Measurements from ENCODE around the gene ARF4.

DNA sequence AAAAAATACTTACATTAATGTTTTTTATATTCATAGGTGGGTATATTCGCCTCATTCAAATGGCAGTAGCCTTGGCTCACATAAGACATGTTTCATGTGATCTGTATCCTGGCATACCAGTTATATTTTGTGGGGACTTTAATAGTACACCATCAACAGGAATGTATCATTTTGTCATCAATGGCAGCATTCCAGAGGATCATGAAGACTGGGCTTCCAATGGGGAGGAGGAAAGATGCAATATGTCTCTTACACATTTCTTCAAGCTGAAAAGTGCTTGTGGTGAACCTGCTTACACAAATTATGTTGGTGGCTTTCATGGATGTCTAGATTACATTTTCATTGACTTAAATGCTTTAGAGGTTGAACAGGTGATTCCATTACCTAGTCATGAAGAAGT is 37.6 kb downstream of the ARF4 start:
- TF ChIP-seq, protein P1, sequence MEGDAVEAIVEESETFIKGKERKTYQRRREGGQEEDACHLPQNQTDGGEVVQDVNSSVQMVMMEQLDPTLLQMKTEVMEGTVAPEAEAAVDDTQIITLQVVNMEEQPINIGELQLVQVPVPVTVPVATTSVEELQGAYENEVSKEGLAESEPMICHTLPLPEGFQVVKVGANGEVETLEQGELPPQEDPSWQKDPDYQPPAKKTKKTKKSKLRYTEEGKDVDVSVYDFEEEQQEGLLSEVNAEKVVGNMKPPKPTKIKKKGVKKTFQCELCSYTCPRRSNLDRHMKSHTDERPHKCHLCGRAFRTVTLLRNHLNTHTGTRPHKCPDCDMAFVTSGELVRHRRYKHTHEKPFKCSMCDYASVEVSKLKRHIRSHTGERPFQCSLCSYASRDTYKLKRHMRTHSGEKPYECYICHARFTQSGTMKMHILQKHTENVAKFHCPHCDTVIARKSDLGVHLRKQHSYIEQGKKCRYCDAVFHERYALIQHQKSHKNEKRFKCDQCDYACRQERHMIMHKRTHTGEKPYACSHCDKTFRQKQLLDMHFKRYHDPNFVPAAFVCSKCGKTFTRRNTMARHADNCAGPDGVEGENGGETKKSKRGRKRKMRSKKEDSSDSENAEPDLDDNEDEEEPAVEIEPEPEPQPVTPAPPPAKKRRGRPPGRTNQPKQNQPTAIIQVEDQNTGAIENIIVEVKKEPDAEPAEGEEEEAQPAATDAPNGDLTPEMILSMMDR (IDR thresholded peaks at IDR 0.05), result no peak
- no peak for TF ChIP-seq POLR2A (IDR thresholded peaks at IDR 0.05)

Data from breast epithelium (tissue), 3 donors.